MM.1S (cell line): Measurements from ENCODE around the gene LRRC75A.

Source experiments
- DNase-seq: peaks from one replicate; pipeline ENCODE4 v3.0.0-alpha.2; 2015
- H2AFZ ChIP-seq: fragments of 300-600 bp; sonication (generic); 2 replicates; pipeline ENCODE4 v1.6.0; 2016; ENCODE audit warnings: antibody characterized with exemption, low read length
- H3F3A ChIP-seq: fragments of 300-600 bp; sonication (generic); 2 replicates; pipeline ENCODE4 v1.6.1; 2016; ENCODE audit warnings: mild to moderate bottlenecking, antibody characterized with exemption, low read length, moderate library complexity, mixed read lengths; ENCODE audit not compliant: insufficient read depth
- H3K27ac ChIP-seq: fragments of 300-600 bp; sonication (generic); 2 replicates; pipeline ENCODE4 v1.5.1; 2016; ENCODE audit warnings: mild to moderate bottlenecking, low read length
- H3K27me3 ChIP-seq: fragments of 300-600 bp; sonication (generic); replicated peaks from 2 replicates; pipeline ENCODE4 v1.6.0; 2016; ENCODE audit warnings: low read length; ENCODE audit not compliant: insufficient read depth
- H3K36me3 ChIP-seq: fragments of 300-600 bp; sonication (generic); replicated peaks from 2 replicates; pipeline ENCODE4 v1.6.1; 2016; ENCODE audit warnings: mild to moderate bottlenecking, low read length, mixed read lengths; ENCODE audit not compliant: insufficient read depth
- H3K4me1 ChIP-seq: fragments of 300-600 bp; sonication (generic); 2 replicates; pipeline ENCODE4 v1.6.1; 2016; ENCODE audit warnings: low read length, mixed read lengths
- H3K4me2 ChIP-seq: fragments of 300-600 bp; sonication (generic); 2 replicates; pipeline ENCODE4 v1.6.0; 2016; ENCODE audit warnings: low read depth, low read length
- H3K4me3 ChIP-seq: fragments of 300-600 bp; sonication (generic); 2 replicates; pipeline ENCODE4 v1.5.1; 2016; ENCODE audit warnings: low read length, mixed read lengths
- H3K79me2 ChIP-seq: fragments of 300-600 bp; sonication (generic); 2 replicates; pipeline ENCODE4 v1.6.1; 2016; ENCODE audit warnings: mixed run types, low read length, mixed read lengths
- H3K9ac ChIP-seq: fragments of 300-600 bp; sonication (generic); 2 replicates; pipeline ENCODE4 v1.6.1; 2016; ENCODE audit warnings: low read length, mixed read lengths
- H3K9me2 ChIP-seq: fragments of 300-600 bp; sonication (generic); replicated peaks from 2 replicates; pipeline ENCODE4 v1.6.1; 2016; ENCODE audit warnings: mild to moderate bottlenecking, low read length, mixed read lengths; ENCODE audit not compliant: insufficient read depth
- H3K9me3 ChIP-seq: fragments of 300-600 bp; sonication (generic); replicated peaks from 2 replicates; pipeline ENCODE4 v1.6.1; 2016; ENCODE audit warnings: mild to moderate bottlenecking, low read length, mixed read lengths; ENCODE audit not compliant: insufficient read depth
- H4K20me1 ChIP-seq: fragments of 300-600 bp; sonication (generic); 2 replicates; pipeline ENCODE4 v1.6.1; 2016; ENCODE audit warnings: mild to moderate bottlenecking, low read length, moderate library complexity, mixed read lengths; ENCODE audit not compliant: insufficient read depth
- EZH2 ChIP-seq: fragments of 300-600 bp; sonication (generic); optimal IDR thresholded peaks from 2 replicates; pipeline ENCODE3; 2017; ENCODE audit warnings: low read depth, mild to moderate bottlenecking, antibody characterized with exemption, low read length, mixed read lengths
- EZH2phosphoT487 ChIP-seq: fragments of 300-600 bp; sonication (generic); IDR thresholded peaks from 2 replicates; pipeline ENCODE4 v1.6.1; 2018; ENCODE audit warnings: antibody characterized with exemption, low read length
- TF ChIP-seq, protein P1 (sequence below): fragments of 300-600 bp; sonication (generic); IDR thresholded peaks from 2 replicates; pipeline ENCODE4 v1.5.1; 2016; ENCODE audit warnings: antibody characterized with exemption, low read length, mixed read lengths

Gene LRRC75A

DNA sequence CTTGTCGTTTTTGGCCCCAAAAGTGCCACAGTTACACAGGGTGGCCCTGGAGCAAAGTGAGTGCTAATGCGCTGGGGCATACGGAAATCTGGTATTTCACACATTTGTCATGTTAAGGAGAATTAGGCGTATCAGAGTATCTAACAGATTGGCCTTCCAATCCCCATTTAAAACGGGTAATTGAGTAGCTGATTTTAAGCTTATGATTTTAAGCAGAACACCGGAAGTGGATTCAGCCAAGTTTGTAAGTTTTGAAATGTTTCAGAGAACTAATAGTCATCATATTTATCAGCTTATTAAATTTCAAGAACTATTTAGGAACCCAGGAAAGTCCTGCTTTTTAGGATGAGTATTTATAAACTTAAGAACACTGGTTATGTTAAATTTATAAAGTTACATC, 19.5 kb downstream of the LRRC75A start:
- no peak overlapping the region for H3K4me2 ChIP-seq
- no peak for DNase-seq
- H3K27me3 ChIP-seq = no peaks in the 10 kb centered on the region
- H4K20me1 ChIP-seq = no peaks in the 10 kb centered on the region
- no peaks in the 10 kb centered on the region for H3F3A ChIP-seq
- no peaks in the 10 kb centered on the region for H3K9me2 ChIP-seq
- no peaks in the 10 kb centered on the region for H3K4me1 ChIP-seq
- H3K27ac ChIP-seq = no peak overlapping the region
- no peaks in the 10 kb centered on the region for H3K36me3 ChIP-seq
- no peaks in the 10 kb centered on the region for H3K79me2 ChIP-seq
- H3K9ac ChIP-seq = no peak overlapping the region
- TF ChIP-seq, protein P1, sequence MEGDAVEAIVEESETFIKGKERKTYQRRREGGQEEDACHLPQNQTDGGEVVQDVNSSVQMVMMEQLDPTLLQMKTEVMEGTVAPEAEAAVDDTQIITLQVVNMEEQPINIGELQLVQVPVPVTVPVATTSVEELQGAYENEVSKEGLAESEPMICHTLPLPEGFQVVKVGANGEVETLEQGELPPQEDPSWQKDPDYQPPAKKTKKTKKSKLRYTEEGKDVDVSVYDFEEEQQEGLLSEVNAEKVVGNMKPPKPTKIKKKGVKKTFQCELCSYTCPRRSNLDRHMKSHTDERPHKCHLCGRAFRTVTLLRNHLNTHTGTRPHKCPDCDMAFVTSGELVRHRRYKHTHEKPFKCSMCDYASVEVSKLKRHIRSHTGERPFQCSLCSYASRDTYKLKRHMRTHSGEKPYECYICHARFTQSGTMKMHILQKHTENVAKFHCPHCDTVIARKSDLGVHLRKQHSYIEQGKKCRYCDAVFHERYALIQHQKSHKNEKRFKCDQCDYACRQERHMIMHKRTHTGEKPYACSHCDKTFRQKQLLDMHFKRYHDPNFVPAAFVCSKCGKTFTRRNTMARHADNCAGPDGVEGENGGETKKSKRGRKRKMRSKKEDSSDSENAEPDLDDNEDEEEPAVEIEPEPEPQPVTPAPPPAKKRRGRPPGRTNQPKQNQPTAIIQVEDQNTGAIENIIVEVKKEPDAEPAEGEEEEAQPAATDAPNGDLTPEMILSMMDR = no peak
- TF ChIP-seq EZH2phosphoT487 (no peak), EZH2 (no peak)
- H2AFZ ChIP-seq = no peak overlapping the region
- no peak overlapping the region for H3K4me3 ChIP-seq
- H3K9me3 ChIP-seq = no peaks in the 10 kb centered on the region

DNA sequence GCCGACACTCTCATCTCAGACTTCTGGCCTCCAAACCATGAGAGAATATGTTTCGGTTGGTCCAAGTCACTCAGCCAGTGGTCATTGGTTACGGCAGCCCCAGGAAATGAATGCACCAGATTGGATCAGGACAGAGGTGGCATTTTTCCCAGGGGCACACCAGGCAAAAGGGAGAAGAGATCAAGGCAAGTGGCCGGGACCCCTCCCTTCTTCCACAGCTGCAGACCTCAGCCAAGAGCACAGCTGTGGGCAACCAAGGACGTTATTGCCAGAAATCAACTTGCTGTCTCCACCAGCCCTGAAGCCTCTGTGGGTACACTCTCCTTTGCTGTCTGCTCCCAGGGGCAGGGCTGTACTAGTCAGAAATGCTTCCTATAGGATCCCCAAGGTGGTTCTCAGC, 20.7 kb downstream of the LRRC75A start:
- TF ChIP-seq EZH2 (no peak), EZH2phosphoT487 (no peak)
- TF ChIP-seq, protein P1 = no peak
- Histone ChIP-seq H3K27ac (no peak overlapping the region), H3K9ac (no peak overlapping the region), H3F3A (no peaks in the 10 kb centered on the region), H3K4me2 (no peak overlapping the region), H2AFZ (no peak overlapping the region), H3K4me3 (no peak overlapping the region), H4K20me1 (no peaks in the 10 kb centered on the region), H3K36me3 (no peaks in the 10 kb centered on the region), H3K27me3 (no peaks in the 10 kb centered on the region), H3K79me2 (no peaks in the 10 kb centered on the region), H3K4me1 (no peaks in the 10 kb centered on the region), H3K9me3 (no peaks in the 10 kb centered on the region), H3K9me2 (no peaks in the 10 kb centered on the region)
- DNase-seq = no peak

DNA sequence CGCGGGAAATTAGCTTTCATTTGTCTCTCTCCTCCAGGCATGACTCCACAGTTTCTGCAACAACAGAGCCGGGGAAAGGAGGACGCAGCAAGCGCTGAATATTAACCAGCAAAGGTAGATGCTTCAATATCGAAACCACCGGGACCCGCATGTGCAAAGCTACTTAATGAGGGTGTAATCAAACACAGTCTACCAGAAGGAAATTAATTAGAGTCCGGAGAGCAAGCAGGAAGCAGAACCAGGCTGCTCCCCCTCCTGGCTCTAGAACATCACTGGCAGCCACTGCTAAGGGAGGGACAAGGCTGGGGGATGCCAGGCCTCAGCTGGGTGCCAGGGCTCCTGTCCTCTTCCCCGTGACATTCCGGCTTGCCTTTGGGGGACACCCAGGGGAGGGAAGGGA, 21.7 kb downstream of the LRRC75A start:
- H3K4me1 ChIP-seq = no peaks in the 10 kb centered on the region
- no peaks in the 10 kb centered on the region for H3K9me3 ChIP-seq
- no peaks in the 10 kb centered on the region for H3F3A ChIP-seq
- no peak overlapping the region for H3K4me2 ChIP-seq
- no peaks in the 10 kb centered on the region for H4K20me1 ChIP-seq
- no peaks in the 10 kb centered on the region for H3K36me3 ChIP-seq
- H3K79me2 ChIP-seq = no peaks in the 10 kb centered on the region
- no peak overlapping the region for H2AFZ ChIP-seq
- no peak for TF ChIP-seq EZH2phosphoT487
- TF ChIP-seq, protein P1 = no peak
- TF ChIP-seq EZH2 = no peak
- no peak overlapping the region for H3K27ac ChIP-seq
- H3K27me3 ChIP-seq = no peaks in the 10 kb centered on the region
- no peak for DNase-seq
- no peaks in the 10 kb centered on the region for H3K9me2 ChIP-seq
- H3K4me3 ChIP-seq = no peak overlapping the region
- no peak overlapping the region for H3K9ac ChIP-seq
